GM21528 (cell line): ENCODE measurements around the gene EIF4A3.

Source experiments
- ATAC-seq: cut with Tn5 transposase; IDR thresholded peaks from one replicate; pipeline ENCODE4 v1.9.1; 2021; ENCODE audit warnings: mild to moderate bottlenecking, moderate library complexity; ENCODE audit not compliant: unreplicated experiment, low FRiP score

Gene EIF4A3

GRCh38 chr17:80116276-80116920 is 30.5 kb downstream of the EIF4A3 start:
- no peak for ATAC-seq

GRCh38 chr17:80115159-80115558 is 31.8 kb downstream of the EIF4A3 start:
- ATAC-seq = no peak

DNA sequence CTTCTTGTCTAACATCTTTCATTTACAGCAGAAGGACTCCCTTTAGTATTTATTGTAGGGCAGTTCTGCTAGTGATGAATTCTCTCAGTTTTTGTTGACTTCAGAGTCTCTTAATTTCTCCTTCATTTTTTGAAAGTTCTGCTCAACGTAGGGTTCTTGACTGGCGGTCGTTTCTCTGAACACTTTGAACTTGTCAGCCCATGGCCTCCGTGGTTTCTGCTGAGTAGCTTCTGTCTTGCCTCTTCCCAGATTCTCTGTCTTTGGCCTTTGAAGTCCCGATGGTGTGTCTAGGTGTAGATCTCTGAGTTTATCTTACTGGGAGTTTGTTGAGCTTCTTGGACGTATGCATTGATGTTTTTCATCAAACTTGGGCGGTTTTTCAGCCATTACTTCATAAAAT is 32.2 kb downstream of the EIF4A3 start:
- ATAC-seq = no peak

GRCh38 chr17:80113033-80113484 is 33.9 kb downstream of the EIF4A3 start:
- no peak for ATAC-seq

DNA sequence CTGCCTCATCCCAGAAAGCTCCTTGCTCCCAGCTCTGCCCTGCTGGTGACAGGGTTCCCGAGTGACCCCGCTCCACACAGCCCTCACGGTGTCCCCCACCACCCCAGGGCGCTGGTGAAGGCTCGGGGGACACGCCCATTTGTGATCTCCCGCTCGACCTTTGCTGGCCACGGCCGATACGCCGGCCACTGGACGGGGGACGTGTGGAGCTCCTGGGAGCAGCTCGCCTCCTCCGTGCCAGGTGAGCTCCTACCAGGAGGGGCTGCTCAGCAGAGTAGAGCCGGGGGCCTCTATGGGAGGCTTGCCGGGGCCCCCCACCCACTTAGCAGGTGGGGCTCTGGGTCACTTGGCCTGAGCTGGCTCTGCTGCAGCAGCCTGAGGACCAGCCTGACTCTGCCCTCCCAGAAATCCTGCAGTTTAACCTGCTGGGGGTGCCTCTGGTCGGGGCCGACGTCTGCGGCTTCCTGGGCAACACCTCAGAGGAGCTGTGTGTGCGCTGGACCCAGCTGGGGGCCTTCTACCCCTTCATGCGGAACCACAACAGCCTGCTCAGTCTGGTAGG is 34.4 kb downstream of the EIF4A3 start:
- ATAC-seq = no peak

GRCh38 chr17:80111702-80112470 is 35.0 kb downstream of the EIF4A3 start:
- ATAC-seq = no peak

DNA sequence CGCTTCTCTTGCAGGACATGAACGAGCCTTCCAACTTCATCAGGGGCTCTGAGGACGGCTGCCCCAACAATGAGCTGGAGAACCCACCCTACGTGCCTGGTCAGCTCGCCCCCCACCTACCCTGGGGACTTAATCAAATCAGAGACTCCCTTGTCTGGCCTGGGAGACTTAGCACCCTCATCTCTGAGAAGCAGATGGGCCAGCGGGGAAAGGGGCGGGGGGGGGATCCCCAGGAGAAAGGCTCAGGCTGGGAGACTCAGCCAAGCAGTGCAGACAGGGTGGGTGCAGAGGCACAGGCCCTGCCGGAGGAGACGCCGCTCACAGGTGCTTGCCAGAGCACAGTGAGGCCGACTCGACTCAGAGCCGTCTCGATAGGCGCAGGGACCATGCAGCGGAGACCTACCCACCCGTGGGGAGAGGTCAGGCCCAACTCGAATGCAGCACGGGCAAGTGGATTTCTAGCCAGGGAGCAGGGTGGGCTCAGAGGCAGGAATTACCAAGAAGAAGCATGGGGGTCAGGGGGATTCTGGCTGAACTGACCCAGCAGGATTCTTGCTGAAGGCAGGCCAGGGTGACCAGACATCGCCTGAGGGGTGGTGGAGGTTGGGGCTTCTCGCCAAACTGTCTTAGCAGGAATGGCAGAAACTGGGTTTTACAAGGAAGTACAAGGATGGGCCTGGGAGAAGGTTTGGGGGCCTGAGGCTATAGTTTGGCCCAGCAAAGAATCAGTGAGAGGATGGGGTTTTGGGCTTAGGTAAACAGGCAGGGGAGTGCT is 35.8 kb downstream of the EIF4A3 start:
- ATAC-seq = no peak

GRCh38 chr17:80110447-80110812 is 36.5 kb downstream of the EIF4A3 start:
- no peak for ATAC-seq

DNA sequence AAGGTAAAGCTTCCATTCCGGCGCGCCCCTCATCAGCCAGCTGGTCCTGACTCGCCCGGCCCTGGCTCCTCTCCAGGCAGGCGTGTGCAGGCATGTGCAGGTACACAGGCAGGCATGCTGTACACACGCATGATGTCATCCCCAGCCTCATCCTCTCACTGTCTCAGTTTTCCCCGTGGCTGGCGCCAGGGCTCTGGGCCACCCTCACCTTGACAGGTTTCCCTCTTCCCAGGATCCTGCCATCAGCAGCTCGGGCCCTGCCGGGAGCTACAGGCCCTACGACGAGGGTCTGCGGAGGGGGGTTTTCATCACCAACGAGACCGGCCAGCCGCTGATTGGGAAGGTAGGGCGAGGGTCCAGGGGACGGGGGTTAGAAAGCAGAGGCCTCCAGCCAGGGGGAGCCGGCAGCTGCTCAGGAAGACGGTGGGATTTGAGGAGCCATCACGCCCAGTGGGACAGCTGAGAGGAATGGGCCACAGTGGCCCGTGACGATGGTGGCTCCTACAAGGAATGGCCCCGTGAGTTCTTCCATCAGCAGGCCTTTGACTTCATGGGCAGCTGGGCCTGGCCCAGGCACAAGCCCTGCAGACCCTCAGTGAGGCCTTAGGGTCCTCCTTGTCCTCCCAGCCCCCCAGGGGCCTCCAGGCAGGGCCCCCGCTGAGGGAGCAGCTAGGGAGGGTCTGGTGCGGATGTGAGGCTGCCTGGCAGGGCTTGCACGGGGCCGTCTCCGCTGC is 37.0 kb downstream of the EIF4A3 start:
- ATAC-seq = no peak

DNA sequence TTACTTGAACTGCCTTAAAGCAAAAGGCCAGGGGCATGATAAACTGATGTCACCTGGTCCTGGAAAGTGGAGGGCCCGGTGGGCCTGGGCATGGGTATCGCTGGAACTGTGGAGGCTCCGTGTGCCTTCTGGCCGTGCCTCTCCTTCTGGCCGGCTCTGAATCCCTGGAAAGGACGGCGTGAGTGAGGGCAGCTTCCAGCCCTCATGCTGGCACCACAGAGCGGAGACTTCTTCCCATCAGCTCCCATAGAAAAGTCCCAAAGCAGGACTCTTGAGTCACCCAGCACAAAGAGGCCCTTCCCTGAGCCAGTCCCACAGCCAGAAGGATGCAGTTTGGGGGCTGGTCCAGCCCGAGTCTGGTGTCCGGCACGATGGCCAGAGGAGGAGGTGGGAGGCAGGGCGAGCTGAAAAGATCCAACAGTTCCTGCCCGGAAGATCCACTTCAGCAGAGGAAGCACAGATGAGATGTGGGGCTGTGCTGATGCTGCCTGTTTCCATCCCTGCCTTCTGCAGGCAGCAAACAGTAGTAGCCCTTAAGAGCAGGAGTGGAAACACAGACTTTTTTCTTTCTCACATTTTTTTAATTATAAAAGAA is 37.8 kb downstream of the EIF4A3 start:
- ATAC-seq = no peak

- ATAC-seq = no peak
These were observed 38.6 kb downstream of the EIF4A3 start for GRCh38 chr17:80108036-80108971.

- ATAC-seq = no peak
These were observed 39.5 kb downstream of the EIF4A3 start for GRCh38 chr17:80107231-80108021.

GRCh38 chr17:80106751-80107150 is 40.2 kb downstream of the EIF4A3 start:
- ATAC-seq = no peak

DNA sequence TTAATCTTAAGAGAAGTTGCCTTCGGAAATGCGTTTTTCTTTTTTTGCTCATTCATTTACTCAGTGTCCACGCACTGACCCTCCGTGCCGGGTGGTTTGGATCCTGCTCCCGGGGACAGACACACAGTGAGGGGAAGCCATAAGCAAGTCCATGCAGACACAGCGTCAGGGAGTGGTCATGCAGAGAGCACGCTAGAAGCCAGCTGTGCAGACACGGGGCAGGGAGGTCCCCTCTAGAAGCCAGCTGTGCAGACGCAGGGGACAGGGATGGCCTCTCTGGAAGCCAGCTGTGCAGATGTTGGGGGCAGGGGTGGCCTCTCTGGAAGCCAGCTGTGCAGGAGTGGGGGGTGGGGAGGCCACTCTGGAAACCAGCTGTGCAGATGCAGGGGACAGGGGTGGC is 40.8 kb downstream of the EIF4A3 start:
- no peak for ATAC-seq

- no peak for ATAC-seq
These were observed 41.2 kb downstream of the EIF4A3 start for GRCh38 chr17:80105762-80106161.

GRCh38 chr17:80104956-80105375 is 42.0 kb downstream of the EIF4A3 start:
- ATAC-seq = no peak

- ATAC-seq = no peak
These were observed 42.5 kb downstream of the EIF4A3 start for GRCh38 chr17:80104321-80104955.
